Liver (tissue), 9 donors: ENCODE measurements around the gene KSR1. TPM values are rescaled to one million over a fixed set of nuclear protein-coding genes. Genes with fewer than 3 reads are reported as not detected.

Experiments
- DNase-seq: peaks from one replicate; pipeline ENCODE4 v3.0.0-alpha.2; 2017; ENCODE audit warnings: low spot score
- H3K27ac ChIP-seq, 2 donors: one replicate each; pipeline ENCODE4 v1.7.0; 2013; ENCODE audit warnings: inconsistent platforms in 2 of 2, low read length in 2 of 2, control low read depth in 1 of 2, low read depth in 1 of 2, mild to moderate bottlenecking in 1 of 2
- H3K27me3 ChIP-seq, 4 donors: one replicate each; pipeline versions ENCODE4 v1.6.1 to v1.7.0; 2013; ENCODE audit warnings: low read length in 3 of 4, inconsistent platforms in 1 of 4, mild to moderate bottlenecking in 1 of 4, moderate library complexity in 1 of 4; ENCODE audit not compliant: control insufficient read depth in 4 of 4, insufficient read depth in 4 of 4
- H3K36me3 ChIP-seq, 4 donors: one replicate each; pipeline versions ENCODE4 v1.6.1 to v1.7.0; 2013; ENCODE audit warnings: low read length in 3 of 4, mild to moderate bottlenecking in 3 of 4, low read depth in 1 of 4, moderate library complexity in 1 of 4; ENCODE audit not compliant: control insufficient read depth in 4 of 4, insufficient read depth in 3 of 4
- H3K4me1 ChIP-seq, 4 donors: one replicate each; pipeline versions ENCODE4 v1.6.1 to v1.7.0; 2013; ENCODE audit warnings: low read length in 3 of 4, mild to moderate bottlenecking in 3 of 4, moderate library complexity in 1 of 4; ENCODE audit not compliant: control insufficient read depth in 4 of 4, insufficient read depth in 4 of 4
- H3K4me3 ChIP-seq, 3 donors: one replicate each; pipeline versions ENCODE4 v1.6.1 to v1.7.0; 2013; ENCODE audit warnings: low read length in 3 of 3, control low read depth in 1 of 3, low read depth in 1 of 3, mild to moderate bottlenecking in 1 of 3
- H3K9ac ChIP-seq, 2 donors: one replicate each; pipeline ENCODE4 v1.7.0; 2013; ENCODE audit warnings: low read length in 2 of 2, mild to moderate bottlenecking in 2 of 2, moderate library complexity in 2 of 2, control low read depth in 1 of 2, low read depth in 1 of 2
- H3K9me3 ChIP-seq, 4 donors: one replicate each; pipeline versions ENCODE4 v1.6.1 to v1.7.0; 2013; ENCODE audit warnings: low read length in 3 of 4; ENCODE audit not compliant: control insufficient read depth in 4 of 4
- ATF3 ChIP-seq: IDR thresholded peaks from 2 replicates; pipeline ENCODE4 v1.6.1; 2016; ENCODE audit warnings: antibody characterized with exemption
- CTCF ChIP-seq: fragments of 150-350 bp; IDR thresholded peaks from 2 replicates; pipeline ENCODE4 v1.5.1; 2017; ENCODE audit warnings: improper control_type of control experiment, low read depth, low read length; ENCODE audit not compliant: missing input control
- EGR1 ChIP-seq, 2 donors: IDR thresholded peaks; 2 replicates each; pipeline ENCODE4 v1.6.1; 2016 to 2018; ENCODE audit warnings: antibody characterized with exemption in 2 of 2, low read depth in 2 of 2
- FOXA1 ChIP-seq: IDR thresholded peaks from 2 replicates; pipeline ENCODE4 v1.6.1; 2016; ENCODE audit warnings: antibody characterized with exemption
- GABPA ChIP-seq, 2 donors: IDR thresholded peaks in 1 of 2; conservative IDR thresholded peaks in 1 of 2; 2 replicates each; pipeline ENCODE4 v1.6.1; 2016; ENCODE audit warnings: antibody characterized with exemption in 2 of 2, mild to moderate bottlenecking in 1 of 2, moderate library complexity in 1 of 2
- HNF4A ChIP-seq, 2 donors: conservative IDR thresholded peaks; 2 replicates each; pipeline ENCODE4 v1.6.1; 2016; ENCODE audit warnings: antibody characterized with exemption in 2 of 2, mild to moderate bottlenecking in 2 of 2
- HNF4G ChIP-seq: IDR thresholded peaks from 2 replicates; pipeline ENCODE4 v1.6.1; 2016; ENCODE audit warnings: antibody characterized with exemption
- JUND ChIP-seq, 2 donors: IDR thresholded peaks; 2 replicates each; pipeline ENCODE4 v1.6.1; 2016; ENCODE audit warnings: antibody characterized with exemption in 2 of 2
- MAX ChIP-seq: IDR thresholded peaks from 2 replicates; pipeline ENCODE4 v1.6.1; 2016; ENCODE audit warnings: antibody characterized with exemption
- RAD21 ChIP-seq, 2 donors: IDR thresholded peaks; 2 replicates each; pipeline ENCODE4 v1.6.1; 2016; ENCODE audit warnings: antibody characterized with exemption in 2 of 2, mild to moderate bottlenecking in 2 of 2
- REST ChIP-seq: IDR thresholded peaks from 2 replicates; pipeline ENCODE4 v1.6.1; 2016; ENCODE audit warnings: antibody characterized with exemption, mild to moderate bottlenecking
- RXRA ChIP-seq, 2 donors: IDR thresholded peaks; 2 replicates each; pipeline ENCODE4 v1.6.1; 2017 to 2018; ENCODE audit warnings: antibody characterized with exemption in 2 of 2, mild to moderate bottlenecking in 1 of 2
- SP1 ChIP-seq: IDR thresholded peaks from 2 replicates; pipeline ENCODE4 v1.6.1; 2018; ENCODE audit warnings: antibody characterized with exemption, mild to moderate bottlenecking
- TAF1 ChIP-seq: conservative IDR thresholded peaks from 2 replicates; pipeline ENCODE4 v1.6.1; 2016; ENCODE audit warnings: antibody characterized with exemption, mild to moderate bottlenecking
- YY1 ChIP-seq: IDR thresholded peaks from 2 replicates; pipeline ENCODE4 v1.6.1; 2016; ENCODE audit warnings: antibody characterized with exemption, mild to moderate bottlenecking
- ZBTB33 ChIP-seq: IDR thresholded peaks from 2 replicates; pipeline ENCODE4 v1.6.1; 2016; ENCODE audit warnings: antibody characterized with exemption
- WGBS: extraction: QIAGEN DNeasy Blood & Tissue Kit; methylation state at CpG from one replicate; pipeline ENCODE4 v1.1.7; 2013; 5-methylcytosine and 5-hydroxymethylcytosine counted together
- polyA plus RNA-seq, 2 donors: library from polyadenylated mRNA; stranded (reverse) in 1 of 2; unstranded in 1 of 2; fragments of 200-250 nt in 1 of 2; fragments of >200 nt in 1 of 2; fragmentation: Nextera tagmentation in 1 of 2; extraction: Ambion mirVana in 1 of 2; gene quantifications; one replicate each; pipeline versions ENCODE4 v1.2.1 to v1.2.3, GENCODE V29; 2013 to 2015
- total RNA-seq, 2 donors: library from RNA; depleted of rRNA; stranded (reverse); fragments of >200 nt; gene quantifications; one replicate each; pipeline ENCODE4 v1.2.3, GENCODE V29; 2014
- donor health status: healthy.
- donor health status: healthy.
- donor health status: healthy.
- donor health status: healthy.
- donor health status: healthy.

KSR1 gene
- total and polyA plus RNA-seq, 4 donors = 1.2 to 9.0 (median 4.1) TPM

- Histone ChIP-seq H3K36me3 (no peaks in the 10 kb centered on the region), H3K9me3 (no peaks in the 10 kb centered on the region), H3K27me3 (no peaks in the 10 kb centered on the region), H3K27ac (no peak overlapping the region), H3K4me1 (no peaks in the 10 kb centered on the region), H3K9ac (no peak overlapping the region), H3K4me3 (no peak overlapping the region)
- DNase-seq = no peak
- TF ChIP-seq GABPA (IDR thresholded peaks at IDR 0.05 in 1 of 2, conservative IDR thresholded peaks at IDR 0.05 in 1 of 2) = no peak
- no peak for TF ChIP-seq JUND (IDR thresholded peaks at IDR 0.05)
- no peak for TF ChIP-seq RAD21 (IDR thresholded peaks at IDR 0.05)
- no peak for TF ChIP-seq ATF3
- TF ChIP-seq RXRA (IDR thresholded peaks at IDR 0.05) = no peak
- TF ChIP-seq SP1 = no peak
- TF ChIP-seq ZBTB33 = no peak
- no peak for TF ChIP-seq REST
- no peak for TF ChIP-seq MAX
- no peak for TF ChIP-seq TAF1
- no peak for TF ChIP-seq YY1
- TF ChIP-seq FOXA1 = no peak
- no peak for TF ChIP-seq CTCF
- TF ChIP-seq HNF4G = no peak
- TF ChIP-seq HNF4A (conservative IDR thresholded peaks at IDR 0.05) = no peak
- WGBS = 90% methylated on average over 6 of the region's 6 CpGs
These were observed 6.7 kb upstream of the KSR1 start for GRCh38 chr17:27449541-27449940.

GRCh38 chr17:27449988-27450387, 6.3 kb upstream of the KSR1 start:
- Histone ChIP-seq H3K27ac (no peak overlapping the region), H3K9ac (no peak overlapping the region), H3K9me3 (no peaks in the 10 kb centered on the region), H3K36me3 (no peaks in the 10 kb centered on the region), H3K4me3 (no peak overlapping the region), H3K27me3 (no peaks in the 10 kb centered on the region), H3K4me1 (no peaks in the 10 kb centered on the region)
- DNase-seq = no peak
- TF ChIP-seq TAF1 (no peak), ZBTB33 (no peak), YY1 (no peak), ATF3 (no peak), CTCF (no peak), EGR1 (IDR thresholded peaks at IDR 0.05; ENCODE audit: low read depth in 2 of 2) (no peak)
- WGBS = 93% methylated on average over 5 of the region's 5 CpGs
